Tibial nerve (tissue), 4 donors: Measurements from ENCODE around the gene ANO1. TPM values are rescaled to one million over a fixed set of nuclear protein-coding genes. Genes with fewer than 3 reads are reported as not detected.

Experiments
- DNase-seq, 2 donors: peaks; one replicate each; pipeline ENCODE4 v3.0.0-alpha.2; 2019; ENCODE audit warnings: low spot score in 2 of 2
- H3K27ac ChIP-seq, 4 donors: fragments of 200-600 bp; sonication (generic) in 3 of 4; one replicate each; pipeline ENCODE4 v1.5.1; 2017 to 2019; ENCODE audit warnings: mild to moderate bottlenecking in 1 of 4
- H3K27me3 ChIP-seq, 2 donors: fragments of 200-600 bp; sonication (generic) in 1 of 2; one replicate each; pipeline versions ENCODE4 v1.5.1 to v1.6.0; 2017 to 2019
- H3K36me3 ChIP-seq, 3 donors: fragments of 200-600 bp; sonication (generic); one replicate each; pipeline ENCODE4 v1.5.1; 2018 to 2019
- H3K4me1 ChIP-seq, 4 donors: fragments of 200-600 bp; sonication (generic) in 3 of 4; one replicate each; pipeline ENCODE4 v1.5.1; 2017 to 2019
- H3K4me3 ChIP-seq, 4 donors: fragments of 200-600 bp; sonication (generic) in 3 of 4; one replicate each; pipeline ENCODE4 v1.5.1; 2017 to 2019; ENCODE audit warnings: mild to moderate bottlenecking in 1 of 4, moderate library complexity in 1 of 4
- H3K9me3 ChIP-seq, 4 donors: fragments of 200-600 bp; sonication (generic) in 3 of 4; one replicate each; pipeline ENCODE4 v1.5.1; 2017 to 2019
- CTCF ChIP-seq, 5 experiments: fragments of 200-600 bp in 3 of 5; fragments of 450-650 bp in 2 of 5; sonication (generic) in 3 of 5; IDR thresholded peaks; one replicate each; pipeline ENCODE4 v1.5.1; 2016 to 2019; ENCODE audit warnings: antibody characterized with exemption in 5 of 5, mild to moderate bottlenecking in 3 of 5, moderate library complexity in 2 of 5
- EP300 ChIP-seq, 2 donors: sonication (generic); formaldehyde crosslinking; IDR thresholded peaks; one replicate each; pipeline ENCODE4 v1.6.1; 2017; ENCODE audit warnings: antibody characterized with exemption in 2 of 2, mild to moderate bottlenecking in 1 of 2
- POLR2A ChIP-seq, 2 donors: fragments of 450-650 bp; IDR thresholded peaks; one replicate each; pipeline ENCODE4 v1.6.1; 2017; ENCODE audit warnings: antibody characterized with exemption in 2 of 2, mild to moderate bottlenecking in 2 of 2, moderate library complexity in 2 of 2
- WGBS, 2 donors: methylation state at CpG; one replicate each; pipeline ENCODE4 v1.1.5; 2018; 5-methylcytosine and 5-hydroxymethylcytosine counted together
- total RNA-seq, 4 donors: library from RNA; depleted of rRNA; stranded (reverse); fragments of >200 nt; gene quantifications; one replicate each; pipeline ENCODE4 v1.1.0, GENCODE V29; 2016

The ANO1 gene
- total RNA-seq, 4 donors from 2014 or later = 1.7 to 6.3 (median 4.1) TPM

GRCh38 chr11:70169127-70169526 is 91.0 kb downstream of the ANO1 start:
- no peak for TF ChIP-seq CTCF (IDR thresholded peaks at IDR 0.05)
- TF ChIP-seq EP300 (IDR thresholded peaks at IDR 0.05) = no peak
- H3K4me3 ChIP-seq = no peak overlapping the region
- 19 to 36% methylated on average over 7 to 11 of the region's 11 CpGs for WGBS, 2 donors
- no peak overlapping the region for H3K27ac ChIP-seq
- no peaks in the 10 kb centered on the region for H3K36me3 ChIP-seq
- H3K9me3 ChIP-seq = no peaks in the 10 kb centered on the region
- no peaks in the 10 kb centered on the region for H3K4me1 ChIP-seq
- peaks cover 0 to 6% of the 10 kb centered on the region in 2 donors for H3K27me3 ChIP-seq
- no peak for DNase-seq

DNA sequence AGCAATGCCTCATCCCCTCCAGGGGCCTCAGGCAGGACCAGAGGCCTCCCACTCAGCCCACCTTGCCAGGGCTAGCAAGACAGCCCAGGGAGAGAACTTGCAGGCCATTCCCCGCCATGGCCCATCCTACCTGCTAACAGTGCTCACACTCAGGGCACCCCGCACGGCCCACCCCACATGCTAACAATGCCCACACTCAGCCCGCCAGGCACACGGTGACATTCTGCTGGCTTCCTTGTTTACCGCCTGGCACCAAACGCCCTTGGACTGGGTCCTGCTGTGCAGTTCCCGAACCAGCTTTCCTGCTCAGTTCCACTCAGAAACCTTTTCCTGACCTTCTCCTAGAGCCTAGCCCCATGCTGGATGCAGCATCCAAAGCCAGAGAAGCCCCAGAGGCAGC is 91.5 kb downstream of the ANO1 start:
- Histone ChIP-seq H3K36me3 (no peaks in the 10 kb centered on the region), H3K4me3 (no peak overlapping the region), H3K27me3 (peaks cover 0 to 6% of the 10 kb centered on the region in 2 donors), H3K9me3 (no peaks in the 10 kb centered on the region), H3K4me1 (no peaks in the 10 kb centered on the region), H3K27ac (no peak overlapping the region)
- TF ChIP-seq EP300 (IDR thresholded peaks at IDR 0.05) = no peak
- no peak for TF ChIP-seq CTCF (IDR thresholded peaks at IDR 0.05)
- no peak for TF ChIP-seq POLR2A (IDR thresholded peaks at IDR 0.05)
- WGBS, 2 donors = 84 to 86% methylated on average over 8 of the region's 8 CpGs
- DNase-seq = no peak

- H3K27me3 ChIP-seq = peaks cover 0 to 6% of the 10 kb centered on the region in 2 donors
- TF ChIP-seq POLR2A (IDR thresholded peaks at IDR 0.05) = no peak
- no peak for TF ChIP-seq EP300 (IDR thresholded peaks at IDR 0.05)
- no peak for TF ChIP-seq CTCF (IDR thresholded peaks at IDR 0.05)
- no peaks in the 10 kb centered on the region for H3K9me3 ChIP-seq
- no peak overlapping the region for H3K27ac ChIP-seq
- H3K4me1 ChIP-seq = no peaks in the 10 kb centered on the region
- no peak overlapping the region for H3K4me3 ChIP-seq
- no peak for DNase-seq
- no peaks in the 10 kb centered on the region for H3K36me3 ChIP-seq
- 93 to 94% methylated on average over 18 to 22 of the region's 22 CpGs for WGBS, 2 donors
Measured at GRCh38 chr11:70170596-70171210, 92.6 kb downstream of the ANO1 start.

DNA sequence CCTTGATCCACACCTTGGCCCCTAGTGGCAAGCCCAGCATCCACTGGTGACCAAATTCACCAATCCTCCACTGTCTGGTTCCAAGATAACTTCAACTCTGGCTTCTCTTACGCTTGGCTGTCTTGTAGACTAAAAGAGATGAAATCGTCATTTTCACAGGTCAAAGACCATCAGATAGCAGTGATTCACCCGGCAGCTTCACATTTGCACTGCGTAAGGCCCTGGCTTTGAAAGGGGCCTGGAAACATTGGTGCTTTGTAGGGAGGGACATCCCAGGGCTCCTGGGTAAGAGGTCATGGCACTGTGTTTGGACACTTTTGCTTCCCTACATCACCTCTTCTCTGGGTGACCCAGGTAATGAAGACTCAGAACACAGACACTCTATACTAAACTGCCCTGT is 94.9 kb downstream of the ANO1 start:
- Histone ChIP-seq H3K4me3 (no peak overlapping the region), H3K9me3 (no peaks in the 10 kb centered on the region), H3K27me3 (peaks cover 0 to 1% of the 10 kb centered on the region in 2 donors), H3K4me1 (no peaks in the 10 kb centered on the region), H3K36me3 (no peaks in the 10 kb centered on the region), H3K27ac (no peak overlapping the region)
- TF ChIP-seq CTCF (IDR thresholded peaks at IDR 0.05) (no peak), POLR2A (IDR thresholded peaks at IDR 0.05) (no peak), EP300 (IDR thresholded peaks at IDR 0.05) (no peak)
- no peak for DNase-seq
- WGBS, 2 donors = 57 to 70% methylated on average over 4 of the region's 4 CpGs

DNA sequence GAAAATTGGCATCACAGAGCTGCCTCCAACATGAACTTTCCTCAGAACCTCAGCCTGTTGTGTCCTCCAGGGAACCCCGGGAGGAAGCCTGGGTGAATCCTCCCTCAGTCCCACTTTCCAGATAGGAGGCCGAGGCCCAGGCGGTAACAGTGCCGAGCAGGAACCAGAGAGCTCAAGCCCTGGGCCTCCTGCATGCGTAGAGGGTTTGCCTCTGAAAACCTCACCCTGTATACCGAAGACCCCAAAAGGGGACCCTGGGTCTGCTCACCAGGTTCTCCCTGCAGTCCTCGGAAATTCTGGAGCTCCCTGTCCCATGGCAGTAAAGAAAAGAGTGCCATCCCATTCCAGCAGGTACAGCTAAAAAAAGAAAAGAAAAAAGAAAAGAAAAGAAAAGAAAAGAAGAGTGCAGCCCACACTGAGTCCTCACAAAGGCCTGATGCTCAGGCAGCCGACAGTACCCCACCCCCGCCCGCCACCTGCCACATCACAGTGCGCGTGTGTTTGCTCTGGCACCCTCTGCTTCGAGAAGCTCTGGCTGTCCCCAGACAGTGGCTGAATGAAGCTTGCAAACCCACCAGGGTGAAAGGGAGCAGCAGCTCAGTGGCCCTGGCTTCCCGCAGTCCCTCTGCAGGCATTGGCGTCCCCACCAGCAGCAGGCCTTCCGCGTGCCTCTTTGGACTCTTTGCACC is 96.6 kb downstream of the ANO1 start:
- Histone ChIP-seq H3K27ac (no peak overlapping the region), H3K36me3 (no peaks in the 10 kb centered on the region), H3K27me3 (no peaks in the 10 kb centered on the region), H3K4me1 (no peaks in the 10 kb centered on the region), H3K4me3 (no peak overlapping the region), H3K9me3 (no peaks in the 10 kb centered on the region)
- no peak for DNase-seq
- WGBS, 2 donors = 77 to 82% methylated on average over 17 of the region's 17 CpGs
- TF ChIP-seq POLR2A (IDR thresholded peaks at IDR 0.05) (no peak), EP300 (IDR thresholded peaks at IDR 0.05) (no peak), CTCF (IDR thresholded peaks at IDR 0.05) (no peak)
